ENCODE measurements around the gene ABHD11. TPM values are rescaled to one million over a fixed set of nuclear protein-coding genes. Genes with fewer than 3 reads are reported as not detected.
"Not testable (repeated sequence)": the region's sequence is repeated elsewhere in the genome, so short reads cannot be mapped to it uniquely, and the experiment has no call there.

Gene ABHD11
- total and polyA plus RNA-seq, 4 donors: 5.1 to 7.6 (median 6.6) TPM

GRCh38 chr7:73715648-73716317, 22.8 kb downstream of the ABHD11 start:
- 83% methylated on average over 16 of the region's 16 CpGs for WGBS
- H3K27me3 ChIP-seq (ENCODE audit: control insufficient read depth in 4 of 4, insufficient read depth in 4 of 4, low read length in 3 of 4): no peaks in the 10 kb centered on the region
- no peak overlapping the region for H3K9ac ChIP-seq (ENCODE audit: low read depth in 1 of 2, low read length in 2 of 2)
- H3K27ac ChIP-seq (ENCODE audit: low read depth in 1 of 2, low read length in 2 of 2): no peak overlapping the region
- TF ChIP-seq REST (IDR thresholded peaks at IDR 0.05): no peak
- TF ChIP-seq ATF3 (IDR thresholded peaks at IDR 0.05): no peak
- TF ChIP-seq EGR1 (IDR thresholded peaks at IDR 0.05; ENCODE audit: low read depth in 2 of 2): no peak
- TF ChIP-seq RXRA (IDR thresholded peaks at IDR 0.05): no peak
- TF ChIP-seq HNF4G (IDR thresholded peaks at IDR 0.05): no peak
- no peaks in the 10 kb centered on the region for H3K36me3 ChIP-seq (ENCODE audit: control insufficient read depth in 4 of 4, insufficient read depth in 3 of 4, low read depth in 1 of 4, low read length in 3 of 4)
- H3K9me3 ChIP-seq (ENCODE audit: control insufficient read depth in 4 of 4, low read length in 3 of 4): no peaks in the 10 kb centered on the region
- peaks cover 4 to 20% (median 10%) of the 10 kb centered on the region in 4 donors for H3K4me1 ChIP-seq (ENCODE audit: control insufficient read depth in 4 of 4, insufficient read depth in 4 of 4, low read length in 3 of 4)
- H3K4me3 ChIP-seq (ENCODE audit: low read depth in 1 of 3, low read length in 3 of 3): no peak overlapping the region
- peak; percentile 57 for DNase-seq (ENCODE audit: low spot score)

GRCh38 chr7:73713319-73713718, 25.3 kb downstream of the ABHD11 start:
- H3K9ac ChIP-seq (ENCODE audit: low read depth in 1 of 2, low read length in 2 of 2); H3K4me1 ChIP-seq (ENCODE audit: control insufficient read depth in 4 of 4, insufficient read depth in 4 of 4, low read length in 3 of 4); H3K36me3 ChIP-seq (ENCODE audit: control insufficient read depth in 4 of 4, insufficient read depth in 3 of 4, low read depth in 1 of 4, low read length in 3 of 4); DNase-seq (ENCODE audit: low spot score); H3K9me3 ChIP-seq (ENCODE audit: control insufficient read depth in 4 of 4, low read length in 3 of 4); H3K27ac ChIP-seq (ENCODE audit: low read depth in 1 of 2, low read length in 2 of 2); H3K4me3 ChIP-seq (ENCODE audit: low read depth in 1 of 3, low read length in 3 of 3); H3K27me3 ChIP-seq (ENCODE audit: control insufficient read depth in 4 of 4, insufficient read depth in 4 of 4, low read length in 3 of 4): not testable (repeated sequence)
- 94% methylated on average over 6 of the region's 6 CpGs for WGBS

- H3K36me3 ChIP-seq (ENCODE audit: control insufficient read depth in 4 of 4, insufficient read depth in 3 of 4, low read depth in 1 of 4, low read length in 3 of 4): no peaks in the 10 kb centered on the region
- no peak for TF ChIP-seq EGR1 (IDR thresholded peaks at IDR 0.05; ENCODE audit: low read depth in 2 of 2)
- no peak for TF ChIP-seq JUND (IDR thresholded peaks at IDR 0.05)
- TF ChIP-seq HNF4A (conservative IDR thresholded peaks at IDR 0.05): no peak
- no peak for TF ChIP-seq MAX (IDR thresholded peaks at IDR 0.05)
- TF ChIP-seq GABPA (IDR thresholded peaks at IDR 0.05 in 1 of 2, conservative IDR thresholded peaks at IDR 0.05 in 1 of 2): no peak
- TF ChIP-seq CTCF (IDR thresholded peaks at IDR 0.05; ENCODE audit: low read depth, low read length, missing input control): no peak
- DNase-seq (ENCODE audit: low spot score): no peak
- no peaks in the 10 kb centered on the region for H3K27me3 ChIP-seq (ENCODE audit: control insufficient read depth in 4 of 4, insufficient read depth in 4 of 4, low read length in 3 of 4)
- H3K4me1 ChIP-seq (ENCODE audit: control insufficient read depth in 4 of 4, insufficient read depth in 4 of 4, low read length in 3 of 4): no peaks in the 10 kb centered on the region
- H3K9ac ChIP-seq (ENCODE audit: low read depth in 1 of 2, low read length in 2 of 2): no peak overlapping the region
- WGBS: 87% methylated on average over 1 of the region's 1 CpG
- H3K4me3 ChIP-seq (ENCODE audit: low read depth in 1 of 3, low read length in 3 of 3): no peak overlapping the region
- H3K27ac ChIP-seq (ENCODE audit: low read depth in 1 of 2, low read length in 2 of 2): no peak overlapping the region
- H3K9me3 ChIP-seq (ENCODE audit: control insufficient read depth in 4 of 4, low read length in 3 of 4): no peaks in the 10 kb centered on the region
Measured at GRCh38 chr7:73712773-73713172, 25.8 kb downstream of the ABHD11 start.

Data from liver (tissue), 9 donors.